Skeletal muscle tissue (tissue), 4 donors: ENCODE data around the gene JMJD1C. TPM values are rescaled to one million over a fixed set of nuclear protein-coding genes. Genes with fewer than 3 reads are reported as not detected.

ENCODE experiments used
- H3K27ac ChIP-seq: one replicate; pipeline ENCODE4 v1.7.0; 2013; ENCODE audit warnings: mild to moderate bottlenecking, low read depth, low read length, inconsistent platforms
- H3K27me3 ChIP-seq, 3 donors: one replicate each; pipeline ENCODE4 v1.7.0; 2013; ENCODE audit warnings: low read length in 3 of 3; ENCODE audit not compliant: control insufficient read depth in 3 of 3, insufficient read depth in 3 of 3
- H3K36me3 ChIP-seq, 3 donors: one replicate each; pipeline ENCODE4 v1.7.0; 2013; ENCODE audit warnings: low read length in 3 of 3; ENCODE audit not compliant: control insufficient read depth in 3 of 3, insufficient read depth in 3 of 3
- H3K4me1 ChIP-seq, 3 donors: one replicate each; pipeline ENCODE4 v1.7.0; 2013; ENCODE audit warnings: low read length in 3 of 3, mild to moderate bottlenecking in 3 of 3; ENCODE audit not compliant: control insufficient read depth in 3 of 3, insufficient read depth in 3 of 3
- H3K4me3 ChIP-seq, 3 donors: one replicate each; pipeline ENCODE4 v1.7.0; 2013; ENCODE audit warnings: low read length in 3 of 3
- H3K9ac ChIP-seq, 3 donors: one replicate each; pipeline ENCODE4 v1.7.0; 2013; ENCODE audit warnings: low read length in 3 of 3, mild to moderate bottlenecking in 3 of 3, moderate library complexity in 2 of 3, low read depth in 1 of 3
- H3K9me3 ChIP-seq, 3 donors: one replicate each; pipeline ENCODE4 v1.7.0; 2013; ENCODE audit warnings: low read length in 3 of 3; ENCODE audit not compliant: control insufficient read depth in 3 of 3
- total RNA-seq: library from RNA; depleted of rRNA; stranded (reverse); fragments of >200 nt; gene quantifications from one replicate; pipeline ENCODE4 v1.2.3, GENCODE V29; 2014
- donor health status: Osteomylitis.

Gene JMJD1C
- total RNA-seq, 1 donor from 2014 or later: 90.8 TPM

DNA sequence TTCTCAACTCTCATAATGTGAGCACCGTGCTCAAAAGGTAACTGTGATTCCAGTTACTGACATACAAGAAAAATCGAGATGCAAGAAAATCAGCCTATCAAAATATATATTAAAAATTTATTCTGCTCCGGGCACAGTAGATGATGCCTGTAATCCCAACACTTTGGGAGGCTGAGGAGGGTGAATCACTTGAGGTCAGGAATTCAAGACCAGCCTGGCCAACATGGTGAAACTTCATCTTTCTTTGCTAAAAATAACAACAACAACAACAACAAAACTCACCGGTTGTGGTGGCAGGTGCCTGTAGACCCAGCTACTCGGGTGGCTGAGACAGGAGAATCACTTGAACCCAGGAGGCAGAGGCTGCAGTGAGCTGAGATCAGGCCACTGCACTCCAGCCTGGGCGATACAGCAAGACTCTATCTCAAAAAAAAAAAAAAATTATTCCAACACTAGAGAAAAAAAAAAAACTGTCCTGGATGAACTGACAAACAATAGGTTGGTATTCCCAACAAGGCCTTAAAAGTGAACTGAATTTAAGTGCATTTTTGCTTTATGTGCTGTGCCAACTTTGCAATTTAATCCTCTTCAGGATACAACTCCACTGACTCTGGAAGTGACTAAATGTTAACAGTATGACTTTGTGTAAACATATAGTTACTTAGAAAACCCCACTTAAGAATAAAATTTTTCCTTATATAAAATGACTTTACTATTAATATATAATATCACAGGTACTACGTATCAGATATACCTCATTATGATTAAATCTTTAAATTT is 51.1 kb downstream of the JMJD1C start:
- Histone ChIP-seq H3K9me3 (no peaks in the 10 kb centered on the region), H3K27me3 (no peaks in the 10 kb centered on the region), H3K36me3 (no peaks in the 10 kb centered on the region), H3K4me1 (peaks cover 0 to 8% (median 7%) of the 10 kb centered on the region in 3 donors), H3K27ac (no peak overlapping the region), H3K4me3 (no peak overlapping the region), H3K9ac (no peak overlapping the region)

DNA sequence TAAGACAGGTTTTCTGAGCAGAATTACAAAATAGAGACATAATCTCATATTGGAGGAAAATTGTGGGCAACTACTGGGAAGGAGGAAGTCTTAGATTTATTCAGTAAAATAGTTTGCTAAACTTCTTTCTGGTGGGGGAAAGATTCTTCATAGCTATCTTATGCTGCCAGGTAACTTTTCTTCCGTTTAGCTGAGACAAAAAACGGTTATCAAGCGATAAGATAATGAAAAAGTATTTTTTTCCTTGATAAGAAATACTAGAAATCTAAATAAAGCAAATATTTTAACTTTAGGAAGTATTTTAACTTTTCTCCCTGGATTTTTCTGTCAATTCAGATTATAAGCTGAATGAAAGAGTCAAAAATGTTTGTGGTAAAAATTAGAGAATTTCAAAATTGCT is 52.3 kb downstream of the JMJD1C start:
- Histone ChIP-seq H3K36me3 (no peaks in the 10 kb centered on the region), H3K4me1 (peaks cover 3 to 11% (median 8%) of the 10 kb centered on the region in 3 donors), H3K27me3 (no peaks in the 10 kb centered on the region), H3K27ac (no peak overlapping the region), H3K9me3 (no peaks in the 10 kb centered on the region), H3K4me3 (no peak overlapping the region), H3K9ac (no peak overlapping the region)

DNA sequence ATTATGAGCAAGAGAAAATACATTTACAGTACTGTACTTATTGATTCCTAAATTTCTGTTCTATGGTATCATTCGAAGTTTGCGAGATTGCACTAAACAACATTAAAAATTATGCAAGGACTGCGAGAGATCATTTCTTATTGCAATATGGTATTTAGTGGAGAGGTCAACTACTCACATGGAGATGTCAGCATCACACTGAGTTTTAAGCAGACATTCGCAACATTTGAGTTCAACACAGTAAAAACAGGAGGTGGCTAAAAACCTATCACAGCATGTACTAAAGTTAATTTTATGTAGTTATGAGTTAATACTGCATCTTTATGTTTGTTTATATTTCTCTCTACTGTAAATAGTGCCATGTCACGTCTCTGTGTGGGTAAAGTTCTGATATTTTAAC is 53.5 kb downstream of the JMJD1C start:
- no peaks in the 10 kb centered on the region for H3K27me3 ChIP-seq
- H3K36me3 ChIP-seq: no peaks in the 10 kb centered on the region
- H3K27ac ChIP-seq: no peak overlapping the region
- no peak overlapping the region for H3K4me3 ChIP-seq
- peaks cover 3 to 11% (median 5%) of the 10 kb centered on the region in 3 donors for H3K4me1 ChIP-seq
- no peaks in the 10 kb centered on the region for H3K9me3 ChIP-seq
- no peak overlapping the region for H3K9ac ChIP-seq

DNA sequence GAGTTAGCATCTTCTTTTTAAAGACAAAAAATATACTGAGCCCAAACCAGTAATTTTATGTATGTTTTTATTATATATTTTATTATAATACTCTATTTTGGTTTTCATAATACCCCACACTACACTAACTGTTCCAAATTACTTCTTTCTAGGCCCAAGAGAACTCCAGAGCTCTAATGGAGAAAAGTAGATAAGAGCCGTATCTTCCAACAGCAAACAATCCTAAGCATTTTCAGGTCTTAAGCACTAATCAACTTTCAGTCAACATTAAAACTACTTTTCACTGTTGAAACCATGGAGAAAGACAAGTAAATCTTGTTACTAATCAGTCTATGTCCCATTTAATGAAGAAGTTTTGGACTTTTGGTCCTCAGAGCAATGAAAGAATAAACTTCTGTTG is 55.1 kb downstream of the JMJD1C start:
- no peak overlapping the region for H3K9ac ChIP-seq
- H3K4me1 ChIP-seq: peaks cover 1 to 8% (median 3%) of the 10 kb centered on the region in 3 donors
- H3K27ac ChIP-seq: no peak overlapping the region
- H3K4me3 ChIP-seq: no peak overlapping the region
- no peaks in the 10 kb centered on the region for H3K9me3 ChIP-seq
- H3K27me3 ChIP-seq: no peaks in the 10 kb centered on the region
- H3K36me3 ChIP-seq: no peaks in the 10 kb centered on the region

DNA sequence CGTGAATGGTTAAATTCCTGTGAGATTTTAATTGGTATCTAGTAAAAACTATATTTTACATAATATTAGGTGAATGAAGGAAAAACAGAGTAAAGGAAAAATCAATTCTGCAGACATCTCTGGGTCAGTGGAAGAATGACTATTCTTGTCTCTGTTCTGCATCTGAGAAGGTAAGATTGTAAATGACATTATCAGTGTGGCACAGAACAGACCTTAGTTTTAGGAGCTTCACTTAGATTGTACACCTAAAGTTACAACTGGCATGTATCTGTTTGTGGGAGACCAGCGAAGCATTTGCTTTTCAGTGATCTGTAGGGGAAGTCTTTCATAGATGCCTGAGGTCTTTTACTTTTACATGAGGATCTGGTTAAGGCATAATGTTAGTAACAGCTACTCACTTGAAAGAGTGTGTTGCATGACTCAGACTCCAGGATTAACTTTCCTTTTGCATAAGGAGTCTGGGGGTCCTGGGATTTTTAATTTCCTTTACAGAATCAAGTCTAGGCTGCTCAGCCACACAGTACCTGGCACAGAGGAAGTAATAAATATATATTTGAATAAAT is 56.2 kb downstream of the JMJD1C start:
- Histone ChIP-seq H3K9me3 (no peaks in the 10 kb centered on the region), H3K36me3 (no peaks in the 10 kb centered on the region), H3K4me1 (peaks cover 0 to 7% (median 3%) of the 10 kb centered on the region in 3 donors), H3K9ac (no peak overlapping the region), H3K4me3 (no peak overlapping the region), H3K27me3 (no peaks in the 10 kb centered on the region), H3K27ac (no peak overlapping the region)

DNA sequence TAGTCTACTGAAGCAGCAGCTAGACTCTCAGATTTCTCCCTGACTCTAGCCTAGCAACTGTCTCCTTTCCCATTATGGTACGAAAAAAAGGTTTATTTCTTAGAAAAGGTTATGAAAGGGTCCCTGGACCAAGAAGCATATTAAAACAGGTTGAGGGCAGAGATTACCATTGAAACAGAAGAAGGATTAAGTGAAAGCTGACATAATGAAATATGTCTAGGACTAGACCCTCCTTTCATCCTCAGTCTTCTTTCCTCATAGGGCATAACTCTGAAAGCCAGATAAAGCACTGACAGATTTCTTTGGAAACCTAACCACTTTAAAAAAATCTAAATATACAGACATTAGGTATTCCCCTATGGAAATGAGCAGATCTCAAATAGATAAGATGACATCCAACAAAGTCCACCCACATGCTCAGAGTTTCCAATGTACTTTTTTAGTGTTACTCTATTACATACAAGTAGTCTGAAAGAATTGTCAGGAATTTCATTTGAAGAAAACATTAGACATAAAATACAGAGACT is 58.6 kb downstream of the JMJD1C start:
- no peak overlapping the region for H3K4me3 ChIP-seq
- peaks cover 0 to 7% (median 3%) of the 10 kb centered on the region in 3 donors for H3K4me1 ChIP-seq
- H3K9me3 ChIP-seq: no peaks in the 10 kb centered on the region

DNA sequence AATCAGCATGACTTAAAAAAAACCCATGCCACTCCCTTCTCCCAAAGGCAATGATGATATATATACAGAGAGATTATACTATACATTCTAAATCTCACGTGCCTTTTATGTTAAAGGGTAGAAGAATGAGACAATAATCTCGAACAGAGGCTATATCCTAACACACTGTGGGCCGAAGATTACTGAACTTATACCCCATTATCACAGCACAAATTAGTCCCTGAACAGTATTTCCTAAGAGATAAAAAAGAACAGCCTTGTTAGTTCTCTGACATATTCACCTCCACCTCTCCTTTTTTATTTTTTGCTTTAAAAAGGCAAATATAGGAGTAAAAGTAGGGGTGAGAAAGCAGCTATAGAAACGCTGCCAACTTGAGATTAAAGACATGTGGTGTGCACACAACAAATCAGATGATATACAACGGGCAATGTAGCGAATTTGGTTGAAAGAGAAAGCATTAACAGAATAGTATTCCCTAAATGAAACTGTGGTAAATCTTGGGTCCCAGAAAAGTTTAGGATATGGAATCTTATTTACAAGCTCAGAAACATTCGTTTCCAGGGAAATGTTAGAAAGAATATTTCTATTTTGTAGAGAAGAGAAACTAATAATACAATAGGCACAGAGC is 69.5 kb downstream of the JMJD1C start:
- Histone ChIP-seq H3K9ac (no peak overlapping the region), H3K27ac (no peak overlapping the region), H3K4me1 (no peaks in the 10 kb centered on the region), H3K4me3 (no peak overlapping the region), H3K27me3 (no peaks in the 10 kb centered on the region), H3K36me3 (no peaks in the 10 kb centered on the region), H3K9me3 (no peaks in the 10 kb centered on the region)

More for the DNA sequence above, 58.6 kb downstream of the JMJD1C start:
- H3K36me3 ChIP-seq: no peaks in the 10 kb centered on the region
- H3K27ac ChIP-seq: no peak overlapping the region
- H3K27me3 ChIP-seq: no peaks in the 10 kb centered on the region
- no peak overlapping the region for H3K9ac ChIP-seq

DNA sequence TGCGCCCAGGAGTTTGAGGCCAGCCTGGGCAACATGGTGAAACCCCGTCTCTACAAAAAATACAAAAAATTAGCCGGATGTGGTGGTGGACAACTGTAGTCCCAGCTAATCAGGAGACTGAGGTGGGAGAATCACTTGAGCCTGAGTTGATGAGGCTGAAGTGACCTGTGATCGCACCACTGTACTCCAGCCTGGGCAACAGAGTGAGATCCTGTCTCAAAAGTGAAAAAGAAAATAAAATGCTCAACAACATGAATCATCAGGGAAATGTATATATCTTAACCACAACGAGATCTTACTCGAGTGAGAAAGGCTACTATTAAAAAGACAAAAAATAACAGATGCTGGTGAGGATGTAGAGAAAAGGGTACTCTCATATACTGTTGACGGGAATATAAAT is 72.7 kb downstream of the JMJD1C start:
- Histone ChIP-seq H3K9ac (no peak overlapping the region), H3K4me3 (no peak overlapping the region), H3K27me3 (no peaks in the 10 kb centered on the region), H3K4me1 (no peaks in the 10 kb centered on the region), H3K9me3 (no peaks in the 10 kb centered on the region), H3K27ac (no peak overlapping the region), H3K36me3 (no peaks in the 10 kb centered on the region)

DNA sequence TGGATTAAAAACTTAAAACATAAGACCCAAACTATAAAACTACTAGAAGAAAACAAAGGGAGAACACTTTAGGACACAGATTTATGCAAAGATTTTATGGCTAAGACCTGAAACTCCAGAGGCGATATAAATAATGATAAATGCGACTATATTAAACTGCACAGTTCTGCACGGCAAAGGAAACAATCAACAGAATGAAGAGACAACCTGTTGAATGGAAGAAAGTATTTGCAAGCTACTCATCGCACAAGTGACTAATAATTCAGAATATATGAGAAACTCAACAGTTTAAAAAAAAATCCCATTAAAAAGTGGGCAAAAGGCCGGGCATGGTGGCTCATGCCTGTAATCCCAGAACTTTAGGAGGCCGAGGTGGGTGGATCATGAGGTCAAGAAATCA is 73.6 kb downstream of the JMJD1C start:
- H3K9ac ChIP-seq: no peak overlapping the region
- H3K36me3 ChIP-seq: no peaks in the 10 kb centered on the region
- no peaks in the 10 kb centered on the region for H3K4me1 ChIP-seq
- no peak overlapping the region for H3K27ac ChIP-seq
- no peaks in the 10 kb centered on the region for H3K9me3 ChIP-seq
- H3K4me3 ChIP-seq: no peak overlapping the region
- no peaks in the 10 kb centered on the region for H3K27me3 ChIP-seq

DNA sequence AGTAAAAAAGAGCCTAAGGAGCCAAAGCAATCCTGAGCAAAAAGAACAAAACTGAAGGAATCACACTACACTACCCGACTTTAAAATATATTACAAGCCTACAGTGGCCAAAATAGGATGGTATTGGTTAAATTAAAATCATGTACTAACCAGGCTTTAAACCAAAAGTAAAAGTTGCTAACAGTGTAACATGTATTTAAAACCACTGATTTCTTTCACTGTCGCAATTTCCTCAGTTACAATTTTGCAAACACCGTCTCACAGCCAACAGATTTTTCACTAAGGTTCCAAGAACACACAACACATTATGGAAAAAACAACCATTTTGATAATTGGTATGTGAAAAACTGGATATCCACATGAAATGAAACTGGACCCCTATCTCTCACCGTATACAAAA is 74.0 kb downstream of the JMJD1C start:
- Histone ChIP-seq H3K9me3 (no peaks in the 10 kb centered on the region), H3K4me1 (no peaks in the 10 kb centered on the region), H3K36me3 (no peaks in the 10 kb centered on the region), H3K9ac (no peak overlapping the region), H3K27ac (no peak overlapping the region), H3K4me3 (no peak overlapping the region), H3K27me3 (no peaks in the 10 kb centered on the region)
